ENCODE measurements around the gene SEC14L5. TPM values are rescaled to one million over a fixed set of nuclear protein-coding genes. Genes with fewer than 3 reads are reported as not detected.

The SEC14L5 gene
- total and polyA plus RNA-seq, 8 donors, result 0.15 to 30.3 (median 0.38) TPM; not detected in 2

DNA sequence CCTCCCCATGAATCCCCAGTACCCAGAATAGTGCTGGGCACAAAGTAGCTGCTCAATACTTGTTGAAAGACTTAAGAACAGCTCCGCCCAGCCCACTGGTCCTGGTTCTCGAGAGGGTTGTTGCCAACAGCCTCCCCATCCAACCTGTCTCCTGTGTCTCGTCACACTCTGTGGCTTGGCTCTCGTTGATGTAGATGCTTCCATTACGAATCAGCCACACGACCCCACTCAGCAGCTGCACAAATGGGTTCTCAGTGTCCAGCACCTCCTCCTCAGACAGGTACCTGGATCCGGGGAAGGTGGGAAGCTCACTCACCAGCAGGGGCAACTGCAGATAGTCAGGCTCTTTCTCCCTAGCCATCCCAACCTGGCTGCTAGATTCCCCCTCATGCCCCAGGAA lies 73.5 kb downstream of the SEC14L5 start:
- Histone ChIP-seq H3K27ac (no peak overlapping the region), H3K27me3 (no peaks in the 10 kb centered on the region), H3K36me3 (peaks cover 18 to 53% (median 45%) of the 10 kb centered on the region in 4 donors), H3K9me3 (no peaks in the 10 kb centered on the region), H3K4me1 (peaks cover 25 to 46% (median 44%) of the 10 kb centered on the region in 4 donors), H3K4me3 (no peak overlapping the region)
- TF ChIP-seq EP300 (IDR thresholded peaks at IDR 0.05) (no peak), CTCF (IDR thresholded peaks at IDR 0.05) (no peak), POLR2A (IDR thresholded peaks at IDR 0.05) (no peak)
- WGBS, 5 donors, result 79 to 88% (median 86%) methylated on average over 7 of the region's 7 CpGs
- intact Hi-C loops (cut with DNase I; ENCODE audit: low total_unique reads), result no loop called here
- no peak for DNase-seq

DNA sequence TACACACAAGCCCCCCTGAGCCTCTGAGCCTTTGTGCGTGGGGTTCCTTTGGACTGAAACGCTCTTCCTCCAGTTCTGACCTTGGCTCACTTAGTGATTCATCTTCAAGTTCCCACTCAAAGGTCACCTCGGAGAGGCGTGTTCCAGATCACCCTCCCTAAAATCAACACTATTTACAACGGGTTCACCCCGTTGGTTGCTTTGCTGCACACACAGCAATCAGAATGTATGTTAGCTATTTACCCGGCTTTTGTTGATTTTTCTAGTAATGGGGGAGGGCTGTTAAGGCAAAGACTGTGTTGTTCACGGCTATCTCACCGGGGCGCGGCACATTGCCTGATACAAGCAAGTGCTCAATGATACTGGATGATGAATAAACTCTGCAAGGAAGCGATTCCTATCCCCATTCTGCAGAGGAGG lies 74.6 kb downstream of the SEC14L5 start:
- 16 to 34% (median 20%) methylated on average over 11 to 12 of the region's 12 CpGs for WGBS, 5 donors
- DNase-seq, result peak; percentile 40 to 77
- H3K9me3 ChIP-seq, result no peaks in the 10 kb centered on the region
- intact Hi-C loops (cut with DNase I; ENCODE audit: low total_unique reads), result no loop called here
- H3K4me3 ChIP-seq, result peak overlapping the region; percentile 66 to 98 (median 90)
- TF ChIP-seq POLR2AphosphoS5 (IDR thresholded peaks at IDR 0.05), result peak in 1 of 3 donors; percentile 63
- no peak for TF ChIP-seq EP300 (IDR thresholded peaks at IDR 0.05)
- TF ChIP-seq POLR2A (IDR thresholded peaks at IDR 0.05), result no peak
- no peaks in the 10 kb centered on the region for H3K27me3 ChIP-seq
- peaks cover 9 to 42% (median 33%) of the 10 kb centered on the region in 4 donors for H3K36me3 ChIP-seq
- H3K4me1 ChIP-seq, result peaks cover 25 to 50% (median 46%) of the 10 kb centered on the region in 4 donors
- H3K27ac ChIP-seq, result peak overlapping the region; percentile 81 to 88 (median 84)

DNA sequence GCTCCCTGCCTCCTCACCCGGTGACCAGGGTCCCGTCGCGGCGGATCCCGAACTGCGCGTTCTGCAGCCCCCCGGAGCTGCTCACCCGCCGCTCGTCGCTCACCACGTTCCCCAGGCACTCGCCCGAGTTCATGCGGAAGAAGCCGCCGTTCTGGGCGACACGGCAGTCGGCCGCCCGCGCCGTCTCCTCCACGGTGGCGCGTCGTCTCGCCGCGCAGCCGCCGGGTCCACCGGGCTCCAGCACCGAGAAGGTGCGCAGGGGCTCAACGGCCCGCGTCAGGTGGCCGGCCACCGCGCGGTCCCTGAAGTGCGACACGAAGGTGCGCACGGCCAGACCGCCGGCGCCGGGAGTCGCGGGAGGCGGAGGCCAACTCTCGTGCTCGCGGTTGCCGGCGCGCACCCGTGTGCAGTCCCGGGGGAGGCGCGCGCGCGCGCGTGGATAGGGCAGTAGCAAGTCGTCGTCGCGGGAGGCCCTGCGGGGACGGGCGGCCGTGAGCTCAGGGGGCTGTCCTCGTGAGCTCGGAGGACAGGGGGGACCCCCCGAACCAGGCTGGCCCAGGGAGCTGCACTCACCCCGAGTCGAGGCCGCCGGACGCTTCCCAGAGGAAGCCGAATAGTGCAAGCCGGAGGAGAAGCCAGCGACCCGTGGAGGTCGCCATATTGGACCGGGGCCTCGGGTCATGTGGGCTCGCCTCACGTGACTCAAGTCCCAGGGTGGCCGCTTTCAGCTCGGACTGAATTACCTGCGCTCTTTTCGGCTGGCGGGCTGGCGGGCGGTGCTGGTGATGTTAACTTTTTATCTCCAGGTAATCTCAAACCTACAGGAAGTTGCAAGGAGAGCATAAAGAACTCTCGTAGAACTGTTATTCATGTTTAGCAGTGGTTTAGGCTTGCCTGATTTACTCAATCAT lies 75.4 kb downstream of the SEC14L5 start, which contains the start of gene NAGPA:
TSS of gene NAGPA (minus strand) at position 680 of the 911 bp plus-strand sequence. CDS start at position 659, 21 bp downstream.
- H3K27me3 ChIP-seq, result no peaks in the 10 kb centered on the region
- intact Hi-C loops (cut with DNase I; ENCODE audit: low total_unique reads), result no loop called here
- no peaks in the 10 kb centered on the region for H3K9me3 ChIP-seq
- peaks cover 1 to 34% (median 26%) of the 10 kb centered on the region in 4 donors for H3K36me3 ChIP-seq
- peak; percentile 93 to 96 for DNase-seq
- TF ChIP-seq POLR2AphosphoS5 (IDR thresholded peaks at IDR 0.05) (peak; percentile 68 to 79 (median 73)), CTCF (IDR thresholded peaks at IDR 0.05) (no peak)
- 0 to 2% (median 0%) methylated on average over 7 to 104 of the region's 104 CpGs for WGBS, 5 donors
- H3K4me3 ChIP-seq, result peak within 1 kb of the TSS; percentile 66 to 98 (median 90)
- peak within 1 kb of the TSS; percentile 81 to 88 (median 84) for H3K27ac ChIP-seq
- H3K4me1 ChIP-seq, result peaks cover 25 to 50% (median 46%) of the 10 kb centered on the region in 4 donors

GRCh38 chr16:5034167-5034523 lies 76.0 kb downstream of the SEC14L5 start:
- no peaks in the 10 kb centered on the region for H3K27me3 ChIP-seq
- peaks cover 0 to 28% (median 20%) of the 10 kb centered on the region in 4 donors for H3K36me3 ChIP-seq
- H3K9me3 ChIP-seq, result no peaks in the 10 kb centered on the region
- WGBS, 5 donors, result 5 to 14% (median 11%) methylated on average over 2 of the region's 2 CpGs
- TF ChIP-seq POLR2AphosphoS5 (IDR thresholded peaks at IDR 0.05), result no peak
- no peak for TF ChIP-seq CTCF (IDR thresholded peaks at IDR 0.05)
- TF ChIP-seq EP300 (IDR thresholded peaks at IDR 0.05), result no peak
- DNase-seq, result no peak
- peaks cover 25 to 50% (median 46%) of the 10 kb centered on the region in 4 donors for H3K4me1 ChIP-seq
- H3K4me3 ChIP-seq, result peak overlapping the region; percentile 66 to 98 (median 90)
- intact Hi-C loops (cut with DNase I; ENCODE audit: low total_unique reads), result no loop called here
- H3K27ac ChIP-seq, result peak overlapping the region in 4 of 5 donors; percentile 81 to 88 (median 83)
